GM20431 (cell line): ENCODE results near the gene PIAS3.
"Not testable (repeated sequence)": the region's sequence is repeated elsewhere in the genome, so short reads cannot be mapped to it uniquely, and the experiment has no call there.

Source experiments
- in situ Hi-C: fragments of 300-500 bp; cut with MseI, MboI; formaldehyde crosslinking; loops from one replicate; pipeline ENCODE4 v1.15.0; 2020; ENCODE audit warnings: low sequenced_read_pairs; ENCODE audit not compliant: unreplicated experiment

The PIAS3 gene

DNA sequence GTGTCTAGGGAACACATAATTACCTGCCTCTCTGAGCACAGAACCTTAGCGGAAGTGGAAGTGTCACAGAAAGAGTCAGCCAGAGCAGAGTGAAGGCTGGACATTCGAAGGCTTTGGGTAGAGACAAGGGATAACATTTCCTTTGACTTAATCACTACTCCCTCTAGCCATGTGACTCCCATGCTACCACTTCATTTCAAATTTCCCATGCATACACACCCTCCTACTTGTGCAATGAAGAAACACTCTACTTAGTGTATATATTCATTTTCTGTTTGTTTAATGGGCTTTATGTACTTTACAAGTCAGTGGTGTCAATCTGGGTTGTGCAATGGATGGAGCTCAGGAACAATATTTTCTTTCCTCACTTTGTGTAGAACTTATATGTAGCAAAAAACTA is 19.8 kb upstream of the PIAS3 start:
- in situ Hi-C loops: no loop called here

DNA sequence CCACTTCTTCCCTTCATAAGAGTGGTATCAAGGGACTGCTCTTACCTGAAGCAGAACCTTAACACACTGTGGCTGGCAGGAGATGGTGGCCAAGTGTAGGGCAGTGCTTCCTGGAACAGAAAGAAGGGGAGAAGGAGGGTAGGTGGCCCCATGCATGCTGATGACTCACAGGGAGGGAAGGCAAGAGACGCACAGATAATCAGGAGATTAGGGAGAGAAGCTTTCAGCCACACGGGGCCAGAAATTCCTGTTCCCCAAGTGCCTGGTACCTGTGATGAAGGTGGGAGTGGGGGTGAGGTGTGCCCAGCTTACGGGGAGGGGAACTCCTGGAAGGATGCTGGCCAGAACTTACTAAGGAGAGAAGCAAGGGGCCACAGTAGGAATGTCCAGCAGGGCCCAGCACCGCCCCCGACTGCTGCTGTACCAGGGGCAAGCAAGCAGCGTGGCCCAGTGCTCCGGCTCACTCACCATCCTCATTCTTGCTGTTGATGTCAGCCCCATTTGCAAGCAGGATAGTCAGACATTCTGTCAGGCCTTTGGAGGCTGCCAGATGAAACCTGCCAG is 19.1 kb upstream of the PIAS3 start:
- in situ Hi-C loops: no loop called here

DNA sequence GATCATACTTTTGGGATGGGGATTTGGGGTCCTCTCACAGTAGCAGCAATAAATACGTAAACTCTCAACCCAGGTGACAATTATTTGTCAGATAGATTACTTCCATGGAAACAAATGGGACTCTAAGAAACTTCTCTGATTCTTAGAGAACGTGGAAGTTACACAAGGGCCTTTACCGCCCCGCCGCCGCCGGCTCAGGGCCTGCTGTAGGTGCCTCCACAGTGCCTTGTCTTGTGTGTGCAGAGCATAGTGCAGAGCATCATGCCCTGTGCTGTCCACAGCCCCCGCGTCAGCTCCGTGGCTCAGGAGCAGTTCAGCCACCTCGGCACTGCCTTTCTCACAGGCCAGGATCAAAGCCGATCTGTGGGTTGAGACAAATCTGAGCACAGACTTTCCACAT is 15.8 kb upstream of the PIAS3 start:
- in situ Hi-C loops: no loop called here

DNA sequence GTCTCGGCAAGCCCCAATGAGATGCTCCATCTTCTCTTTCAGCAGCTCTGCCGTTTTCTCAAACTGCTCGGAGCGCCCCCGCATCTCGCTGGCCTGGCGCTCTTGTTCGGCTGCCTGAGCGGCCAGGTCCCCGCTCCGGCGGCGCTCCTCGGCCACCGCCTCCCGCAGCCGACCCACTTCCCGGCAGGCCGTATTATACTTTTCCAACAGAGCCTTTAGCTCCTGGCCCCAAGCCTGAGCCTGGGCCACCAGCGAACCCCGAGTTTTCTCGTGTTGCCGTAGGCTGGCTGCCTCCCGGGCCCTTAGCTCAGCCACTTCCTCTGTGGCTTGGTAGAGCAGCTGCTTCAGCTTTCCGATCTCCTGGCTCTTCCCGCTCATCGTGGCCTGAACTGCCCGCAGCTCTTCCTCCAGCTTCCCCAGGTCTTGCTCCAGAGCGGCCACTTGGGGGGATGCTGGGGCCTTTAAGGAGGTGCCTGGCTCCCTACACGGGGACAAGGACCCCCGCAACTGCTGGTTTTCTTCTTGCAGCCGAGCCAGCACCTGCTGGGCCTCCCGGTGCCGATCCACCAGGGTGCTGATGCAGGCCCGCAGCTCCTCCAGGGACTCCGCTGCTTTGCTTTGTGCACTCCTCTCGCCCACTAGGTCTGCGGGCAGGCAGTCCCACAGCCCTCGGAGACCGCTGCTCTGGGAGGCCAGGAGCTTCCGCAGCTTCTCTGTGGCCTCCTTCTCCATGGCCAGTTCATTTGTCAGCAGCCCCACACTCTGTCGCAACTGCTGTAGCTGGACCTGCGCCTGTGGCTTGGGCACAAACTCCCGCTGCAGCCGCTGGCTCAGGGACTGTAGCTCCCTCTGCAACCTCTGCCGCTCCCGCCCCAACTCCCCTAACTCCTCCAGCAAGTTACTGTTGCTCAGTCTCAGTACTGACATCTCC is 13.4 kb upstream of the PIAS3 start:
- in situ Hi-C loops: no loop called here

DNA sequence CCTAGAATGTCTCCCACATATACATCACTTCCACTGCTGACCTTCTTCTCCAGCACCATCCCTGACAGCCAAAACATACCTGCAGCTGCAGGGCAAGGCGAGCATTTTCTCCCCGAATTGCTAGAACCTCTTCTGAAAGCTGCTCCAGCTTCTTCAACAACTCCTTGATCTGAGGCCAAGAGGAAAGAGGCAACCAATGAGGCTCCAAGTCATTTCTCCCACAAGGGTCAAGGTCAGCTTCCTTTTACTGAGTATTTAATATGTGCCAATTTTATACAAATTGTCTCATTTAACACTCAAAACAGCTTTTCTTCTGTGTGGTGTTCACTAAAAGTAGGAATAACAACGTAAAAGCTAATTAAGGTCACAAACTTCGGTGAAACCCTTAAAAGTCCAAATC is 9.4 kb upstream of the PIAS3 start:
- in situ Hi-C loops: no loop called here

DNA sequence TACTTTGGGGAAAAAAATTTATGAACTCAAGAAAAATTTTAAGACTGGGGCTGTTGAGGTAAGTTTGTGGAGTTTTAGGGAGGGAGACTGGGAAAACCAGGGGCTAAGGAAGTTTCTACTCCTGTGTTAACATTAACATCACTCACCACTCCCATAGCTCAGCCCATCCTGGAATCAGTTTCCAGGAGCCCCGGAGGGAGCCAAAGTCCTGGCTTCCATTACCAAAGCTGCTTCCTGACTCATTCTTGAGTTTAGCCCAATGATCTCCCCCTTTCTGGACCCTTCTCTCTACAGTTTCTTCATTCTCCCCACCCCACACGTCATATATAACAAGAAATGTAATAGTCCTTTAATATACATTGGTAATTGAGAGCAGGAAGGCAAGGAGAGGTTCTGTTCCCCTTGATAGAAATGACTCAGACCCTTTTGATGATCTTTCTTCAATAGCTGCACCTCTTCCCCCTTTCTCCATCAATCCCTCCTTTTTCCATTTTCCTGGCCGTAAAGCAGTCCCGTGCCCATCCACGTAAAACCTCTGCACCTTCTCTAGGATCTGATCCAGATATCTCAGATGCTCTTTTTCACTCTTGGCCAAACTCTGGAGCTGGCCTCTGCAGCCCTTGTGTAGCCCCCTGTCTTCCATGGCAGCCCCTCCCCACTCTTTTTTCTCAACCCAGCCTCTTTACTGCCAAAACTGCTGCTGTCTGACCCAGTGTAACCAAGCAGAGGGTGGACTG is 4.6 kb upstream of the PIAS3 start:
- in situ Hi-C loops: no loop called here

DNA sequence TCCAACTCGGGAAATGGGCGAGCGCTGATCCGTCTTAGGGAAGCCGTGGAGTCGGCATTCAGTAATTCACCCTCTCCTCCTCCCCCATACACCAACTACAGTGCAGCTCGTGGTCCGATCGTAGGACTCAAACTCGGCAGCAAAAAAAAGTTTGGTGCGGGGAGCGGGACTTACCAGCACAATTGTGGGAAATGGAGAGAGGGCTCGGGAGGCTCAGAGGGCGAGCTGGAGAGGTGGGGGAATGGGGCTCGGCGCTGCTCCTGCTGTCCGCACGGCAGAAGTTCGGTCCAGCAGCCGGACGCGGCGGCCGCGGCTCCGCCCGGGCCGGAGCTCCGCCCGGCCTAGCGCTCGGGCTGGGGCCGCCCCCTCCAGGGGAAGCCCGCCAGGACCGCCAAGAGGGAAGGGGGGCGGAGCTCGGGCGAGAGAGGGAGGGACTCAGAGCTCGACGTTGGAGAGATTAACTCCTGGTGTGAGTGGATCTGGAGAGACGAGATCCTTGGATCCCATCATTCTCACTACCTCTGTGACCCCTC is 676 bp upstream of the PIAS3 start:
- in situ Hi-C loops: loop anchor here (10.0 kb wide), 1 partner anchor 155 kb away; no protein-coding TSS in a partner anchor

DNA sequence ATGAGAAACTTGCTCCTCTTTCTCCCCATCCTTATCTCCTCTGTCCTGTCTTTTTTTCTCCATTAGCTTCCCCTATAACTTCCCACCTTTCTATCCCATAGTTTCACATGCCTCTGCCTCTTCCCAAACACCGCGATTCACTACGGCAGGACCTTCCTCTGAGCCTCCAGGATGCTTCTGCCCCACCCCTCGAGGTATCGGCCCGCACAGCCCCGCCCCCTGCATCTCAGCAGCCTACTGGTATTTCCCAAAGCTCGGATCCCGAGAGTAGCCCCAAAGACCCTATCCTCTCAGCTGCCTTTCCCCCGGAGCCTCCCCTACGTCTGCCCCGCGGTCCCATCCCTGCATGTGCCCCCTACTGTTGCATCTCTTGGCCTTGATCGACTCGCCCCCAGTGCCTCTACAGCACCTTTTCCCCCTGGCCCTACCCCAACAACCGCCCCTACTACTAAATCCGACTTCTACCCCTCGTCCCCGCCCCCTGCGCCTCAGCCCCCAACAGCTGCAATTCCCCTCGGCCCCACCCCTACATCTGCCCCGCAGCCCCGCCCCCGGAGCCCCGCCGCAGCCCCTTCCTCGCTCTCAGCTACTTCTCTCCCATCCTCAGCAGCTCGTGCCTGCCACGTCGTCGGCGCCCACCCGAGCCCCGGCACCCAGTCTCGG is 512 bp downstream of the PIAS3 start:
- in situ Hi-C loops: loop anchor here (10.0 kb wide), 1 partner anchor 156 kb away; no protein-coding TSS in a partner anchor

DNA sequence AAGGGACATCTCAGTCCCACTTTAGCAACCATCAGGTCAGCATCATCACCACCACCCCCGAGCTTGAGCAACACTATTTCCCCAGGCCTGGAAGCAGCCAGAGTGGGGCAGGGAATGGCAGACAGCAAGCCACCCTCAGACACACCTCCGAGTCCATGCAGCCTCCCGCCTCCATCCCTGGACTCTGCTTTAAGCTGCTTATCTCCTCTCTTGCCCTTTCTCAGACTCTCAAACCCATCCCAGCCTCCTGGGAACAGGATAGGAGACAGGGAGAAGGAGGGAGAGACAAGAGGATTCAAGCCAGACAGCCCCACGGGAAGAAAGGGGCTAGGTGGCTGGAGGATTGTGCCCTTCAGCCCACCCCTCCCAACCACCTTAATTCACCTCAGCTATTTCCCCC is 1.7 kb downstream of the PIAS3 start:
- in situ Hi-C loops: loop anchor here (10.0 kb wide), 1 partner anchor 158 kb away; no protein-coding TSS in a partner anchor

DNA sequence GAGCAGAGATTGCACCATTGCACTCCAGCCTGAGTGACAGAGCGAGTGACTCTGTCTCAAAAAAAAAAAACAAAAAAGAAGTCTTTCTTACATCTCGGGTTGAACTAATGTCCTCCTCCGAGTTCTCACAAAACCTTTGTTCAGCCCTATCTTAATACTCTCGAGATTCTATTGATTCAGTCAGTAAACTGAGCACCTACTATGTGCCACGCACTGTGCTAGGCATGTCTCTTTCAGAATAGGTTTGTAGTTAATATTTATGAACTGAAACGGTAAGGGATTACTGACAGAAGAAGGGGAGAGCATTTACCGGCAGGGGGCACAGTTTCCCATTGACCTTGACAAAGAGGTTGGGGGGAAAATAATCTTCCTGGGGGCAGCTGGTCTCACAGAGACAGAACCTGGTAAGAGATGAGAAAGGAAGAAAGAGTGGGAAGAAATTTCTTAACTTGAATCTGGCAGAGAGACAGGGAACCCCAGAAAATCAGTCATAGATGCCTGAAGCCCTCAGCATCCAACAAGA is 3.4 kb downstream of the PIAS3 start:
- in situ Hi-C loops: loop anchor here (10.0 kb wide), 1 partner anchor 159 kb away; no protein-coding TSS in a partner anchor

DNA sequence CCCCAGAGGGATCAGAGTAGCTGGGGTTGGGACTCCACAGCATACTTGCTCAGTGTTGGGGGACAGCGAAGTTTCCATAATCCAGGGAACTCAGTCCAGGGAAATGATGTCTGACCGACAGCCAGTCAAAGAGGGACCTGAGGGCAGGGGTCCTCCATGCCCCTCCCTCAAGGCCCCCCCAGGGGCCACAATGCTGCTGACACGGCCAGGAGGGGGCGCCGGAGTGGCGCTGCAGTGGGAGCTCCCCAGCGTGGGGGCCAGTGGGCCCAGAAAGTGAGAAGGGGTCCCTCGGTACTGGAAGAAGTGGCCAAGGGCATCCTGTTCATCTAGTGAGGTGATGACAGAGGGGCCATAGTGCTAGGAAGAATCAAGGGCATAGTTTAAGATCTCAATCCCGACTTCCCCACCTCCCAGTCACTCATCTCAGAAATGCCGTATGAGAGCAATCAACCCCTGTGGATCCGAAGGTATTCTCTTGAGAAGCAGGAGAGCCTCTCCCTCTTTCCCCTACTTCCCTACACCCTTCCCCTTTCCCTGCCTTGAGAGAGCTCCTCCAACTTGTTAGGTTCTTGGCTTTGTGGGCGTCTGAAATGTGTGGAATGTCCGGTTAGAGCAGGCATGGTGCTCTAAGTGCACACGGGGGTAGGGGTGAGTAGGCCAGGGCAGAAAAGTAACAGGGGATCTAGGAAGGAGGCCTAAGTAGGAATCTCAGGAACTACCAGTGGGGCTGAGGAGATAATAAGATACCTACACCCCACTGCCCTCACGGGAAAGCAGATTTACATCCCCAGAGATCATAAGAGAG is 9.3 kb downstream of the PIAS3 start:
- in situ Hi-C loops: loop anchor here (10.0 kb wide), 1 partner anchor 165 kb away; no protein-coding TSS in a partner anchor

DNA sequence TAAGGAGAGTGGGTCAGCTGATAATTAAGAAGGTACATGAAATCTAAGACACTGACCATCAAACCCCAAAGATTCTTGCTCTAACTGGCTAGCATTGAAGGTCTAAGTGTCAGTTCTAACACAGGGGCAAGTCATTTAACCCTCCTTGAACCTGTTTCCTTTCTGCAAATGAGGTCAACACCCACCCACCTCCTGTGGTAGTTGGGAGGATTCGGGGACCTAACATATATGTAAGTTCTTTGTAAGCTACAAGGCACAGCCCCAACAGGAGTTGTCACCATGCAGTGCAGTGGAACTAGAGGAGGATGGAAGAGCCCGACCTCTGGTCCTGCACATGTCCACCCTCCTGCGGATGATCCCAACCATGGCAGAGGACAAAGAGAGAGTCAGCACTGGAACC is 11.1 kb downstream of the PIAS3 start:
- in situ Hi-C loops: no loop called here

DNA sequence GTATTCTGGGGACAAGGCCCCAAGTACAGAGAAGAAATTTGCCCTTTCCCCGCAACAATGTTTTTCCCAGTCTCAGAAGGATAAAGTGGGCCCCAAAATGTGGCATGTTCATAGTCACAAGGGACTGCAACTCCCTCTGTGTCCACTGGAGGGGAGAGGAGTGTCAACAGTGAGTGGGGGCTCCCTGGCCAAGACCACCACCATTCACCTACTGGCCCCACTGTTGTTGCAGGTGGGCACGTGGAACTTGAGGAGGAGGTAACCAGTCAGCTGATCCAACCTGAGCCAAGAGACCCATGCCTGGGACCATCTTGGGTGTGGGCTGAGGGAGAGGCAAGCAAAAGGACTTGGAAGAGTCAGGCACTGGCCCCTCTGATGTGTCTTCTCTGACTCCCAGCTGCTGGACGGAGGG is 12.7 kb downstream of the PIAS3 start:
- in situ Hi-C loops: no loop called here

DNA sequence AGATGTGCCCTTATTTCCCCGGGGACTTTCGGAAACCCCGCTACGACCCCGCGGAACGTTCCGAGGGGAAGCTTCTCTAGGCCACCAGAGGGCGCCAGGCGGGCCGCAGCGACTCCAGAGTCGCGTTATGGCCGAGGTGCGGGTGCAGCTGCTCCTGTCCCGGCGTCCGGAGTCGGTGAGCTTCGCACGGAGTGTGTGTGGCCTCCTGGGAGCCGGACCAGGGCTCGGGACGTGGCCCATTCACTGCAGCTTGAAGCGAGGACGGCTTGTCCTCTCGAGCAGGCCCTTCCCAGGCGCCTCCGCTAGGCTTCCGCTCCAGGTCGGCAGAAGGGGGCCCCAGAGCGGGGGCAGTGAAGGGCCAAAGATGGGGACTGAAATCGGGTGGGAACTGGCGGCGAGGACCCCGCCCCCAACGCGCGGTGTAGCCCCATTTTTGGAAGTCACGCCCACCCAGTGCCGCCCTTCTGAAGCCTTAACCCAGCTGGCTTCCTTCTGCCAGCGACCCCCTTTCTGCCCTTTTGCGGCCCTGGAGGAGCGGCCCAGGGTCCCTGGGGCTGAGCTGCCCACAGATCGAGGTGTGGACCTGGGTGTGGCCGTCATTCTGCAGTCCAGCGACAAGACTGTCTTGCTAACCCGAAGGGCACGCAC is 13.2 kb downstream of the PIAS3 start, which contains the start of gene NUDT17:
Gene NUDT17, plus strand, starts transcription at position 117 of the 648 bp plus-strand sequence. Its CDS starts 11 bp downstream, at position 128.
- in situ Hi-C loops: no loop called here

DNA sequence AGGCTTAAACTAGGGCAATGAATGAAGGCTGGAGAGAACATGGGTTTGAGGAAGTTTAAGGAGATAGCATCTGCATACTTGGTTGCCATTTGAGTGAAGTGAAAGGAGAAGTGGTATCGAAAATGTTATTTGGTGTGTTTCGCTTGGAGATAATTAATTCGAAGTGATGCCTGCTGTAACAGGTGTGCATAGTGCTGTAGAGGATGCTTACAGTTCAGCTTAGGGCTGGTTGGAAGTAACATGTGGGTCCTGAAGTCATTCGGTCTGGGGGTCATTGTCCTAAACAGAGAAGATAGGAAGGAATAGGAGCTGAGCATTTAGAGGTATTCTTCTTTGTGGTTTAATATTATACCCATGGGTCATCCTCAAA is 13.8 kb downstream of the PIAS3 start:
- in situ Hi-C loops: no loop called here

DNA sequence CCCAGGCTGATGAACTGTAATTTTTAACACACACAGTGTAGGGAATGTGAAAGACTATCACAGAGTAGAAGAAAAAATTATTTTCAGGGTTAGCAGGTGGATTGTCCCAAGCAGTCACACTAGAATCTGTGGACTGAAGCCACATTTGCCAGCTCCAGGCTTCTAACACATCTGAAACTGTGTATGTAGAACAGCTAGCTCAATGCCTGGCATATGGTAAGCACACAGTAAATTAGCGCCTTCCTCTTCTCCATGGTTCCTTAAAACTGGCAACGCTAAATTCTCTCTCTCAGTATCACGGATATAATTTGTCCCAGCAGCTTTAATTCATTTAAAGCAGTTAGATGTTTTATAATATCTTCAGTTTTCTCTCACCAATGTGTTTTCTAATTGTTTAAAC is 15.8 kb downstream of the PIAS3 start:
- in situ Hi-C loops: no loop called here

DNA sequence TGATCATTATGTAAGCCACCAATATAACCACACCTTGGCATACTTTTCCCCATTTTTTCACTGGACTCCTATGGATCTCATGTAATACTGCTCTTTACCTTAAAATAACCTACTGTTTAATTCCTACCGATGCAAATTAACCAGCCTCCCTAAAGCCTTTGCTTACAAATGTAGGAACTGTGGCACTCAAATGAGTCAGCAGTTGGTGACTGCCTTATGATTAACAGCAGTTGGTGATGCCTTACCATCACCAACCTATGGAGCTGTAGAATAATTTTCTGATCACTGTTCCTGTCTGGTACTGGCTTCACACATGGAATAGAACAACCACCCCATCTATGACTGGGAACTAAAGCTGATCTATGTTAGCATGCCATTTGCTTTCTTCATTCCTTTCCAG is 21.2 kb downstream of the PIAS3 start:
- in situ Hi-C loops: no loop called here

DNA sequence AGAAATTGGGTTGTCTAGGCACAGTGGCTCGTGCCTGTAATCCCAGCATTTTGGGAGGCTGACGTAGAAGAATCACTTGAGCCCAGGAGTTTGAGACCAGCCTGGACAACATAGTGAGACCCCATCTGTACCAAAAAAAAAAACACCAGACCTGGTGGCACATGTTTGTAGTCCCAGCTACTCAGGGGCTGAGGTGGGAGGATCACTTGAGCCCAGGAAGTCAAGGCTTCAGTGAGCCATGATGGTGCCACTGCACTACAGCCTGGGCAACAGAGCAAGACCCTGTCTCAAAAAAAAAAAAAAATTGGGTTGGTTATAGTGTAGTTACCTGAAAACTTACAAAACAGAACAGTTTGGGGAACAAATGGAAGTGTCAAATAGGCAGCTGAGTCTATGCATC is 28.1 kb downstream of the PIAS3 start:
- in situ Hi-C loops: not testable (repeated sequence)
